NCI-H146 treated with DMSO at 0.1 percent for 48 hours (cell line): ENCODE data around the gene NLRC5.
A peak's percentile ranks its signal among the peaks of the same experiment; 100 is the strongest.
"Not testable (repeated sequence)": the region's sequence is repeated elsewhere in the genome, so short reads cannot be mapped to it uniquely, and the experiment has no call there.

Experiments
- DNase-seq: peaks from one replicate; lab custom pipeline; 2025; ENCODE audit not compliant: unreplicated experiment; lab: John Stamatoyannopoulos, UW

NLRC5 gene

DNA sequence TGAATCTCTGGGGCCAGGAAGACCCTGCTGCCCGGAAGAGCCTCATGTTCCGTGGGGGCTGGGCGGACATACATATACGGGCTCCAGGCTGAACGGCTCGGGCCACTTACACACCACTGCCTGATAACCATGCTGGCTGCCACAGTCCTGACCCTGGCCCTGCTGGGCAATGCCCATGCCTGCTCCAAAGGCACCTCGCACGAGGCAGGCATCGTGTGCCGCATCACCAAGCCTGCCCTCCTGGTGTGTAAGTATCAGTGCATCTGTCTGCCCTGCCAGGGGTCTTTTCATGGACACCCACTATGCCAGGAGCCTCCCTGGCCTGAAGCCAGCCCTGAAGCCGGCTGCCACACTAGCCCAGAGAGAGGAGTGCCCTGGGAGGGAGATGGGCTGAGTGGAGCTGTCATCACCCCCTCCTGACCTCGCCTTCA, 27.5 kb upstream of the NLRC5 start, which contains the start of gene CETP:
Gene CETP, plus strand, starts transcription at position 100 of the 431 bp plus-strand sequence. Its CDS starts 30 bp downstream, at position 130.
- no peak for DNase-seq

DNA sequence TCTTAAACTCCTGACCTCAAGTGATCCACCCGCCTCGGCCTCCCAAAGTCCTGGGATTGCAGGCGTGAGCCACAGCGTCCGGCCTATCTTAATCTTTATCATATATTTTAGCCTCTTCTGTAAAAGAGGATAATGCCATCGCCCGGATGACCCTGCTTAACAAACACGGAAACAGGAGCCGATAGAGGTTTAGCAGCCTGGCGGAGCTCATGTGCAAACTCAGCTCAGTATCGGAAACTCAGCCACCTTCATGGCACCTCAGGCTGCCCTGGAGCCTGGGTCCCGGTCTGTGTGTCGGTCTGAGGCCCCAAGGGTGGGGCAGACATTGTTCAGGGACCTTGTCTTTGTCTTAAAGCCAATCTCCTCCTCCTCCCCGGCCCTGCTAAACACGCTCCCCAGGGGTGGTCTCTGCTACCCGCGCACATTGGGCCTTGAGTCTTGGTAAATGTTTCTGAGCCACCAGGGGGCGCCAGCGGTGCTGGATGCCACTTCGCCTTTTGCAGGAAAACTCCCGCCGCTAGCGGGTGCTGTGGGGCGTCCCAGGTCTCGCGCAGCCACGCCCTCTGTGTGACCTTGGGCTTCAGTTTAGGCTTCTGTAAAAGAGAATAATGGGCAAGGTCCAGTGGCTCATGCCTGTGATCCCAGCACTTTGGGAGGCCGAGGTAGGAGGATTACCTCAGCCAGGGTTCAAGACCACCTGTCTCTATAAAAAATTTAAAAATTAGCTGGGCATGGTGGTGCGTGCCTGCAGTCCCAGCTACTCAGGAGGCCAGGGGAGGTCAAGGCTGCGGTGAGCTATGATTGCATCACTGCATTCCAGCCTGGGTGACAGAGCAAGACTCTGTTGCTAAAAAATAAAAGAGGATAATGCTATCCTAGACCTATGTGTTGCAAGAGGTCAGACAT, 24.9 kb upstream of the NLRC5 start:
- peak; percentile 42 for DNase-seq

DNA sequence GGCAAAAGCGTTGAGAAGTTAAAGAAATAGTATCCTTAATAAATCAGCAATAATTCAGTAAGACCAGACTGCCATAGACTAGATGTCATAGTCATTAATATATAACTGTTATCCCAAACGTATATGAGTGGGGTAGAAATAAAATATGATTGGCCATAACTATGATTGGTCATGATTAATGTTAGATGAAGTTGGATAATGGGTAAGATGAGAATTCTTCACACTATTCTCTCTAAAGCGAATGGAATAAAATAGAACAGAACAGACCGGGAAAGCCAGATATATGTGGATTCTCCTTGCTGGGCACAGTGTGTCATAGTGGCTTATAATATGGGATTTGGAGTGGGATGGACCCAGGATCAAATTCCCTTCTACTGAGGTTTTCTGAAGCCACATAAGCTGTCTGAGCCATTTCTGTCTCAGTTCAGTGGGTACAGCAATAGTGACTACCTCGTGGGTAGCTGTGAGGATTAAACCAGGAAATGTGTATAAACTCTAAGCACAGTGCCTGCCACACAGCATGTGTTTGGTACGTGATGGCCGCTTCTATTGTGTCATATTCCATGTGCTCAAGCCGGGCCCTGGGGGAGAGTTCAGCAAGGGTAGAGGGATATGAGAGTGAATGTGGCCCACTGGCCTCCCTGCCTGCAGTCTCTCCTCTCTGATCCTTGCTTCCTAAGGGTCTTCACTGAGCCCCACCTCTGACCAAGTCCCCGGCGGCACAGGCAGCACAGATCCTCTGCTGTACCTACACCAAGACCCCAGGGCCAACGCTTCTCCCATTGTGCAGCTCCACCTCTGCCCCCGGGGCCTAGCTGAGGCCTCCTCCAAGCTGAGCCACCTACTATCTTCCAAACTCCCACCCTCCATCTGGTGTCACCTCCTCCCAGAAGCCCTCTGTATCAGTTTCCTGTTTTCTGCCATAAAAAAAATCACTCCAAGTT, 23.9 kb upstream of the NLRC5 start:
- no peak for DNase-seq

DNA sequence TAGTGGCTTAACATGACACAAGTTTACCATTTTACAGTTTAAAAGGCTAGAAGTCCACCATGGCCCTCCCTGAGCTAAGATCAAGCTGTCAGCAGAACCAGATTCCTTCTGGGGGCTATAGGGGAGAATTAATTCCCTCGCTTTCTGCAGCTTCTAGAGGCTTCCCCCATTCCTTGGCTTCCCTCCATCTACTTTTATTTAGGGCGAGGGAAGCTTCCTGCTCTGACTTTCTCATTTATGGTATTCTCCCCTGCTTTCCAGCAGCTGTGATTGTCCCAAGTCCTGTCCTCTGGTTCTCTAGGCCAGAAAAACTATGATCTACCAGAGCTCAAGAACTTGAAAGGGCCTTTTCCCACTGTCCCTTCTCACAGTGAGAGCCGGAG, 23.3 kb upstream of the NLRC5 start:
- no peak for DNase-seq

DNA sequence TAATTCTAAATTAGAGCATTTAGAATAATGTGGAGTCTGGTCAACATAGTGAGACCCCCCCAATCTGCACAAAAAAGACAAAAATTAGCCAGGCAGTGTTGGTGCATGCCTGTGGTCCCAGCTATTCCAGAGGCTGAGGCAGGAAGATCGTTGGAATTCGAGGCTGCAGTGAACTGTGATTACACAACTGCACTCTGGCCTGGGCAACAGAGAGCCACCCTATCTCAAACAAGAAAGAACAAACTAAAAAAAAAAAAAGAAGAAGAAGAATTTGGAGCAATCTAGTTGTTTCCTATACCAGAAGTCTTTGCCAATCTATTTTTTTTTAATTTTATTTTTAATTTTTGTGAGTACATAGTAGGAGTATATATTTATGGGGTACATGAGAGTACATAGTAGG, 21.6 kb upstream of the NLRC5 start:
- DNase-seq, result no peak

DNA sequence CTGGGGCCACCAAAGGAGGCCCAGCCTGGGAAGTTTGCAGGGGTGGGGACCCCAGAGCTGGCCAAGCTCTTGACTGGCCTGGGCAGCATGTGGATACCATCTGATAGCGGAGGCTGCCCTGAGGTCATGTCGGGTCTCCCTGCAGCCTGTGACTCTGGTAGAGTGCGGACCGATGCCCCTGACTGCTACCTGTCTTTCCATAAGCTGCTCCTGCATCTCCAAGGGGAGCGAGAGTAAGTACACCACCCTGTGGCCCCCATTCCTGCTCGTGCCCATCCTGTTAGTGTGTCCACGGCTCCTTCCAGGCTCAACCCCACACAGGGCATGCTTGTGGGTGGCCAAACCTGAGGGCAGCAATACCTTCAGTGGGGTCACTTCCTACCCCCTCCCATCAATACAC, 19.6 kb upstream of the NLRC5 start:
- no peak for DNase-seq

DNA sequence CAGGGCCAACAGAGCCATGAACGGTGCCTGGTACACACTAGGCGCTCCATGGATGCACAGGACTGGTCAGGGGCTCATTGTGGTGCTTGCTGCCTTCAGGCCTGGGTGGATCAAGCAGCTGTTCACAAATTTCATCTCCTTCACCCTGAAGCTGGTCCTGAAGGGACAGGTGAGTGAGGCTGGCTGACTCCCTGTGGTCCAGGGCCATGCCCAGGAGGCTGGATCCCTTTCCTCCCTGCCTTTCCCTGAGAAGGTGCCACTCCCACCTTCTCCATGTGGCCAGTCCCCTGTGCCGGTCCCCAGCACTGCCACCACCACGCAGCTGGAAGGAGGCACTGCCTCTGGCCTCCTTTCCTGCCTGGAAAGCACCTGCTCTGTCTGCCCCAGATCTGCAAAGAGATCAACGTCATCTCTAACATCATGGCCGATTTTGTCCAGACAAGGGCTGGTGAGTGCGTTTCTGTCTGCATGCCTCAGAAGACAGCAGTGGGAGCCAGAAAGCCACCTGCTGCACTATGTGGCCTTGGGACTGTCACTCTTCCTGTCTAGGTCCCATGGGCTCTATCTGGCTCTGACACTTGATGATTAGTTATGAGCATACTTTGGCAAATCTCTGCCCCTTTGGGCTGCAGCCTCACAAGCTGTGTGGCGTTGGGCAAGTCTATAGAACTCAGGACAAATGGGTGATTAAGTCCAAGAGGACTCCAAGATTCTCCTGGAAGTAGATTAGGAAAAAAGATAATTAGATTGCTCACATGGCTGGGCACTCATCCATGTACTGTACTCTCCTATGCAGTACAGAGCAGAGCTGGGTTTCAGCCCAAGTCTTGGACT, 18.2 kb upstream of the NLRC5 start:
- no peak for DNase-seq

DNA sequence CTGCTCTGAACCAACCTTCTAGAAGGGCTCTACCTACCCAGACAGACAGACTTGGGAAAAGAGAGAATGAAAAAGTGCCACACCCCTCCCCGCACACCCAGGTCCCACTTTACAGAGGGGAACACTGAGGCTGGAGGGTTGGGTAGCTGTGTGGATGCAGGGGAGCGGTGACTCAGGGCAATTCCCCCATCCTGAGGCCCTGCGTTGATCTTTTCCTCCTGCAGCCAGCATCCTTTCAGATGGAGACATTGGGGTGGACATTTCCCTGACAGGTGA, 17.7 kb upstream of the NLRC5 start:
- DNase-seq, result no peak

DNA sequence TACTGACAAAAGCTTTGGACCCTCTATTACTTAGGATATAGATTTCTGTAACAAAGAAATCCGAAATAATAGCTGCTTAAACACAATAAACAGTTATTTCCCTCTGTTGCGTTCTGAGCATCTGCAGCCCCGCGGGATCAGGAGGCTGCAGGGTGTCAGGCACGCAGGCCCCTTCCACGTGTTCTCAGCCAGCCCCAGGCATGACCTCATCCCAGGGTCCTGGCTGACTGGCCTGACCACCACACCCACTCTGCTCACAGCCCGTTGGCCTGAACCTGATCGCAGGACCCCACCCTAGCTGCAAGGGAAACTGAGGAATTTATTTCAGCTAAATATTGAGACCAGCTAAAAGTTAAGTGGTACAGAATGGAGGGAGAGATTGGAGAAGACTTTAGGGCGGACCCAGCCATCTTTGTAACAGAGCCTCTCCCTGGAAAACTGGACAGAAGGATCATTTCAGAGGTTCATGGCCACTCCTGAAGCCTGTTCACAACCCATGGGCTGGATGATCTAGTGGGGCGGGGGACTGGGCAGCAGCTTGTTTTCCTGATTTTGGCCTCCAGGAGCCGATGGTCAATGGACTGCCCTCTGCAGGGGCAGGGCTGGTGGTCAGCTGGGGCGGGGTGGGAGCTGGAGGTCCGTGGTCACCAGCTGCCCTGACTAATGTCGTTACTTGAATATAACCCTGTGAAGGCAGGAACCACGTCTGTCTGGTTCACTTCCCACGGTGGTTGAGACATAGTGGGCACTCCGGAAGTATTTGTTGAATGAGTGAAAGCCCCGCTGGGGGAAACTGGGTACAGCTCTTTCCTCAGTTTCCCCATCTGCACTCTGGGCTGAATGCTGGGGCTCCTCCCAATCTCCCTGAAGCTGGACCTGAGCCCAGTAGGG, 16.7 kb upstream of the NLRC5 start:
- DNase-seq, result no peak

DNA sequence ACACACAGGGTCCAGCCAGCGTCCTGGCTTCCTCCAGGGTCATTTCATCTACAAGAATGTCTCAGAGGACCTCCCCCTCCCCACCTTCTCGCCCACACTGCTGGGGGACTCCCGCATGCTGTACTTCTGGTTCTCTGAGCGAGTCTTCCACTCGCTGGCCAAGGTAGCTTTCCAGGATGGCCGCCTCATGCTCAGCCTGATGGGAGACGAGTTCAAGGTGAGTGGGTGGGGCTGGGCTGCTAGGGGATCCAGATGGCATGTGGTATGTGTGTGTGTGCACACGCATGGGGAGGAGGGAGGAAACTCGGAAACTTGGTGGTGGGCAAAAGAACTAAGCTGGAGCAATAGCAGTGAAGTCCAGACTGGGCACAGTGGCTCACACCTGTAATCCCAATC, 16.1 kb upstream of the NLRC5 start:
- DNase-seq, result no peak

DNA sequence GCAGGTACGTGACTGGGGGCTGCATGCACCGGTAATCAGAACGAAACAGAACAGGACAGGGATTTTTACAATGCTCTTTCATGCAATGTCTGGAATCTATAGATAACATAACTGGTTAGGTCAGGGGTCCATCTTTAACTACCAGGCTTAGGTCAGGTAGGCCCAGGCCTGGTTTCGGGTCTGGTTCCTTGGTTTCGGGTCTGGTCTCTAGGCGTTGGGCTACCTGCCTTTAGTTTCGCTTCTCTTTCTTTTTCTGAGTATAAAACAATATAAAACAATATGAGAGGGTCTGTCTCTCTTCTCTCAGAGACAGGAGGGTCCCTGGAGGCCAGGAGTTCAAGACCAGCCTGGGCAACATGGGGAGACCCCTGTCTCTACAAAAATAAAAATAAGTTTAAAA, 15.5 kb upstream of the NLRC5 start:
- not testable (repeated sequence) for DNase-seq

DNA sequence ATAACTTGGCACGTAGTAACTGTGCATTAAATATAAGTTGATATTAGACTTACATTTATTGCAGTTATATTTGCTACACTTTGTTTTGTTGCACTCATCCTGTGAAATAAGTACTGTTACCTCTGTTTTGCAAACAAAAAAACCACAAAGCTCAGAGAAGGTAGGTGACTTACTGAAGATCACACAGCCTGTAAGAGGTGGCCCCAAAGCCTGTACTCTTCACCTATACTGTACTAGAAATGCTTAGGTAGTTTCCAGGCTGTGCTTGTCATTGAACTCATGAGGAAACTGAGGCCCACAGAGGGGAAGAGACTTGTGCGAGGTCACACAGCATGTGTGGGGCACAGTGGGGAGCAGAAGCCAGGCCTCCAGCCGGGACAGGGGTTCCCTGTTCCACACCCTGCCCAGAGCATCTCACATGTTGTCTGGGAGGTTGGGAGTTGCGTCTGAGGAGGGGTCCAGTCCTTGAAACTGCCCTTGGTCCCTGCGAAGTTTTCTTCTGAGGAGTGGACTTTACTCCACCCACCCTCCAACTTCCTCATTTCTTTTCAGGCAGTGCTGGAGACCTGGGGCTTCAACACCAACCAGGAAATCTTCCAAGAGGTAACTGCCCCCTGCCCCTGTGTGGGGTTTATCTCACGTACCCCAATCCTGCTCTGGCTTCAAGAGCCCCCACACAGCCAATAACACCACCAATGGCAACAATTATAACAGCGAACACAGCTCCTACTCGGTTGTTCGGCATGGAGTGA, 14.6 kb upstream of the NLRC5 start:
- DNase-seq, result no peak

DNA sequence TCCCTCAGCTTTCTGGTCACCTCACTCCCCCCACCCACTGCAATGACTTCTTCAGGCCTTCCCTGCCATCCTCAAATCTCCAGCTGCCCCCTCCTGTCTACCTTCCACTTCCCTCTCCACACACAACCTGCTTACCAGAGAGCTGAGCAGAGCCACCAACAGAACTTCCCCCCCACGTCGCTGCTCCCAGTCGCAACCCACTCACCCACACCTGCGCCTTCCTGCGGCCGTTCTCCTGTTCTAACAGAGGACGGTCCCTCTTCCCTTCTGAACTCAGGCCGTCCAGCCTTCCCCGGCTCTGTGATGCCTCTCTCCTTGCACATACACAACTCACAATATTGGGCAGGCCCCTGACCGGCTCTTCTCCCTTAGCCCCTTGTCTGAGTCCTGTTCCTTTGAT, 13.6 kb upstream of the NLRC5 start:
- DNase-seq, result no peak

DNA sequence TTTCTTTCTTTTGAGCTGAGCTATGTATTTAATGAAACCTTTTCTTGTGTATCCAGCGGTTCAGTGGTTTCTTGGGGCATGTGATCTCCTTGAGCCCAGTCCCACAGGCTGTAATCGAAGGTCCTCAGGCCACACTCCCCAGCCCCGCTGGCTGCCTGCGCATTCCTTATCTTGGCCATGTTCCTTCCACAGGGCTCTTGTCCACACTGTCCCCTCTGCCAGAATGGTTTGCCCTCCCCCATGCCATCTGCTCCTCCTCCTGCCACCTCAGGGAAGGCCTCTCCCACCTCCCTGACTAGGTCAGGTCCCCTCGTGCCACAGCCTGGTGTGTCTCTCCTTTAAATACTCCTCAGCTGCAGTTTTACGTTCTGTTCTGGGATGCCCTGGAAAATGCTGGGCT, 12.1 kb upstream of the NLRC5 start:
- no peak for DNase-seq

DNA sequence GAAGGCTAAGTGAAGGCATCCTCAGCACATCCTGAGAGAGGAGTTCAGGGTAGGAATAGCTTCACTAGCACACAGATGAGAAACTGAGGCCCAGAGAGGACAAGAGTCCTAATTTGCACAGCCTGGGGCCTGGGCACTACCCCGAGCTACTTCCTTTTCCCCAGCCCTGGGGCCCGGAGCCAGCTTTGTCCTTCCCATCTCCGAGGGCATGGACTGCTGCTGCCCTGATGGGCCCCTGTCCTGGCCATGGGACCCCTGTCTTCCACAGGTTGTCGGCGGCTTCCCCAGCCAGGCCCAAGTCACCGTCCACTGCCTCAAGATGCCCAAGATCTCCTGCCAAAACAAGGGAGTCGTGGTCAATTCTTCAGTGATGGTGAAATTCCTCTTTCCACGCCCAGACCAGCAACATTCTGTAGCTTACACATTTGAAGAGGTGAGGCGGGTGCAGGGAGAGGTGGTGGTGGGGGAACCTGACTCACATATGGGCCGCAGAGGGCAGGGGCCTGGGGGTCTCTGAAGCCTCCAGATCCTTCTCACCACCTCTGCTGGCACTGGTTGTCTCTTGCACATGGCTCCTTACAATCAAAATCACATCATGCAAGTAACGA, 11.4 kb upstream of the NLRC5 start:
- no peak for DNase-seq

DNA sequence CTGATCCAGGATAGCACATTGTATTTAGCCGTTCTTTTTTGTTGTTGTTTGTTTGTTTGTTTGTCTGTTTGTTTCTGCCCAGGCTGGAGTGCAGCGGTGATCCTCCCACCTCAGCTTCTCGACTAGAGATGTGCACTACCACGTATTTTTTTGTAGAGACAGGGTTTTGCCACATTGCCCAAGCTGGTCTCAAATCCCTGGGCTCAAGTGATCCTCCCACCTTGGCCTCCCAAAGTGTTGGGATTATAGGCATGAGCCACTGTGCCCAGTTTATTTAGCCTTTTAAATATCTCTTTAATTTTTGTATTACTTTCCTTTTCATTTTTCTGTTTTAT, 9.2 kb upstream of the NLRC5 start:
- DNase-seq, result no peak

DNA sequence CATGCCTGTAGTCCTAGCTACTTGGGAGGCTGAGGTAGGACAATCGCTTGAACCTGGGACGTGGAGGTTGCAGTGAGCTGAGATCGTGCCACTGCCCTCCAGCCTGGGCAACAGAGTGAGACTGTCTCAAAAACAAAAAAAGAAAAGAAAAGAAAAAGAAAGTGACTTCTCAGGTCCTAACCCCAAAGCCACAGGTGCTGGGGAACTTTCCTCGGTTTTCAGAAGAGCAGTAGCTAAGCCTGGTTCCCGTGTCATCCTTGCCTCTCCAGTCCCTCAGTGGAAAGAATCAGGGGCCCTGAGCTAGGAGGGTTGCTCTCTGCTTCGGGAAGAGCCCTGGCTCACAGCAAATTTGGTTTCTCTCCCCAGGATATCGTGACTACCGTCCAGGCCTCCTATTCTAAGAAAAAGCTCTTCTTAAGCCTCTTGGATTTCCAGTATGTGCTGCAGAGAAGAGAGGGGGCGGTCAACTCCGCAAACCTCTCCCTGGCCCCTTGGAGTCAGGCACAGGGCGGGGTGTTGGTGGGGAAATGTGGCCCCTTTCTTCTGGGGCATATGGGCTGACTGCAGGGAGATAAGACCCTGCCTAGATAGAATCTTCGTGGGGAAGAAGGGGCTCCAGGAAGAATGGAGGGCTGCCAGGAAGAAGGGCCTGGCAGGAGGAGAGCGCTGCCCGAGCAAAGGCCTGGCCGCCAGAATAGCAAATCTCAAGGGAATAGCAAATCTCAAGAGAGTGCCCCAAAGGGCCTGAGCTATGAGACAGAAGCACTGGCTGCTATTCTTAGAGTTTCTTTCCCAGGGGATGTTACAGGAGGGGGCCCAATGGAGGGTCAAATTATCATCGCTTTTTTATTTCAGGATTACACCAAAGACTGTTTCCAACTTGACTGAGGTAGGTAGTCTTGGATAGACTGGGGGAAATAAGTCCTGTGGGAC, 8.3 kb upstream of the NLRC5 start:
- no peak for DNase-seq

DNA sequence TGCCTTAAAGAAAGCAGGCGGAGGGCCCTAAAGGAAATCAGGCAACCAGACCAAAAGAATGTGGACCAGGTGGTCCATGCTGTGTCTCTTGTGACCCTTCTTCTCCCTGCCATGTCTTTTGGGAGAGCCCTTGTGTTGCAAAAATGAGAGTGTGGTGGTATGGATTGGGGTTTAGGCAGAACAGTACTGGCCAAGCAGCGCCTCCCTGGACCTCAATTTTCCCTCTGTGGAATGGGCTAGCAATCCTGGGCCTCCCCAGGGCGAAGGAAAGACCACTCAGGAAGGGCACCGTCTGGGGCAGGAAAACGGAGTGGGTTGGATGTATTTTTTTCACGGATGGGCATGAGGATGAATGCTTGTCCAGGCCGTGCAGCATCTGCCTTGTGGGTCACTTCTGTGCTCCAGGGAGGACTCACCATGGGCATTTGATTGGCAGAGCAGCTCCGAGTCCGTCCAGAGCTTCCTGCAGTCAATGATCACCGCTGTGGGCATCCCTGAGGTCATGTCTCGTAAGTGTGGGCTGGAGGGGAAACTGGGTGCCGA, 7.6 kb upstream of the NLRC5 start:
- DNase-seq, result no peak
